Endothelial cell of umbilical vein (primary cell): ENCODE measurements around the gene TMOD1.

ENCODE experiments used
- POLR2A ChIP-seq: IDR thresholded peaks from 2 replicates; pipeline ENCODE4 v1.6.1; 2012; ENCODE audit warnings: low read depth, mild to moderate bottlenecking, control low read depth, low read length
- TF ChIP-seq, protein P1 (sequence below), 2 donors: IDR thresholded peaks; 1 replicate in 1 of 2; 2 replicates in 1 of 2; pipeline ENCODE4 v1.5.1; 2011; ENCODE audit warnings: low read length in 2 of 2, mild to moderate bottlenecking in 2 of 2, moderate library complexity in 2 of 2, control low read depth in 1 of 2, inconsistent platforms in 1 of 2, low read depth in 1 of 2; ENCODE audit not compliant: insufficient read depth in 1 of 2; ENCODE audit errors: extremely low read depth in 1 of 2

DNA sequence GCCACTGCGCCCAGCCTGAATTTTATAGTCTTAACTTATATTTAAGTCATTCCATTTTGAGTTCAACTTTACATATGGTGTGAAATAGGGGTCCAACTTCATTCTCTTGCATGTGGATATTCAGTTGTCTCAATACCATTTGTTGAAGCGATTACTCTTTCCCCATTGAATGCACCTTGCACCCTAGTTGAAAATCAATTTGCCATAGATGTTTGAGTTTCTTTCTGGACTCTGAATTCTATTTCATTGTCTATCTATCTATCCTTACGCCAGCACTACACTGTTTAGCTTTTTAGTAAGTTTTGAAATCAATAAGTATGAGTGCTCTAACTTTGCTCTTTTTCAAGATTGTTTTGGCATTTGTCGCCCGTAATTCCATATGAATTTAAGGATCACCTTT is 49.8 kb downstream of the TMOD1 start:
- TF ChIP-seq, protein P1, sequence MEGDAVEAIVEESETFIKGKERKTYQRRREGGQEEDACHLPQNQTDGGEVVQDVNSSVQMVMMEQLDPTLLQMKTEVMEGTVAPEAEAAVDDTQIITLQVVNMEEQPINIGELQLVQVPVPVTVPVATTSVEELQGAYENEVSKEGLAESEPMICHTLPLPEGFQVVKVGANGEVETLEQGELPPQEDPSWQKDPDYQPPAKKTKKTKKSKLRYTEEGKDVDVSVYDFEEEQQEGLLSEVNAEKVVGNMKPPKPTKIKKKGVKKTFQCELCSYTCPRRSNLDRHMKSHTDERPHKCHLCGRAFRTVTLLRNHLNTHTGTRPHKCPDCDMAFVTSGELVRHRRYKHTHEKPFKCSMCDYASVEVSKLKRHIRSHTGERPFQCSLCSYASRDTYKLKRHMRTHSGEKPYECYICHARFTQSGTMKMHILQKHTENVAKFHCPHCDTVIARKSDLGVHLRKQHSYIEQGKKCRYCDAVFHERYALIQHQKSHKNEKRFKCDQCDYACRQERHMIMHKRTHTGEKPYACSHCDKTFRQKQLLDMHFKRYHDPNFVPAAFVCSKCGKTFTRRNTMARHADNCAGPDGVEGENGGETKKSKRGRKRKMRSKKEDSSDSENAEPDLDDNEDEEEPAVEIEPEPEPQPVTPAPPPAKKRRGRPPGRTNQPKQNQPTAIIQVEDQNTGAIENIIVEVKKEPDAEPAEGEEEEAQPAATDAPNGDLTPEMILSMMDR (IDR thresholded peaks at IDR 0.05; ENCODE audit: extremely low read depth in 1 of 2, insufficient read depth in 1 of 2, low read depth in 1 of 2, low read length in 2 of 2) = no peak
- no peak for TF ChIP-seq POLR2A
